ENCODE results near the gene PLAAT2. TPM values are rescaled to one million over a fixed set of nuclear protein-coding genes. Genes with fewer than 3 reads are reported as not detected.
"Not testable (repeated sequence)": the region's sequence is repeated elsewhere in the genome, so short reads cannot be mapped to it uniquely, and the experiment has no call there.

PLAAT2 gene
- total RNA-seq, 1 donor from 2014 or later, result 0.29 TPM

DNA sequence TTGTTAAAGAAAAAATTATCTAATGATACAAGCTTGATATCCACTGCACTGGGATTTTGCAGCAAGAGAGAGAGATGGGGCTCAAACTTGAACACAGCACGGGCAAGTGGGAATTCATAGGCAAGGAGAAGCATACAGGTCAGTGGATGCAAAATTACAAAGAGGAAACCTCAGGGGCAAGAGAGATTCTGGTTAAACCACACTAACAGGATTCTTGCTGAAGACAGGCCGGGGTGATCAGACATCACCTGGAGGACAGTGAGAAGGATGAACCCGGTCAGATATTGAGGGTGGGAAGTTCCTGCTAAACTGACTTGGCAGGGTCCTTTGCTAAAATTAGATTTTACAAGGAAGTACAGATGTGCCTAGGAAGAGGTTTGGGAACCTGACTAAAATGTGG lies 29.1 kb downstream of the PLAAT2 start:
- H3K4me3 ChIP-seq (ENCODE audit: low read depth, low read length), result no peak overlapping the region
- DNase-seq (ENCODE audit: low read depth), result no peak
- TF ChIP-seq CTCF (conservative IDR thresholded peaks at IDR 0.05; ENCODE audit: low read depth, low read length), result no peak

DNA sequence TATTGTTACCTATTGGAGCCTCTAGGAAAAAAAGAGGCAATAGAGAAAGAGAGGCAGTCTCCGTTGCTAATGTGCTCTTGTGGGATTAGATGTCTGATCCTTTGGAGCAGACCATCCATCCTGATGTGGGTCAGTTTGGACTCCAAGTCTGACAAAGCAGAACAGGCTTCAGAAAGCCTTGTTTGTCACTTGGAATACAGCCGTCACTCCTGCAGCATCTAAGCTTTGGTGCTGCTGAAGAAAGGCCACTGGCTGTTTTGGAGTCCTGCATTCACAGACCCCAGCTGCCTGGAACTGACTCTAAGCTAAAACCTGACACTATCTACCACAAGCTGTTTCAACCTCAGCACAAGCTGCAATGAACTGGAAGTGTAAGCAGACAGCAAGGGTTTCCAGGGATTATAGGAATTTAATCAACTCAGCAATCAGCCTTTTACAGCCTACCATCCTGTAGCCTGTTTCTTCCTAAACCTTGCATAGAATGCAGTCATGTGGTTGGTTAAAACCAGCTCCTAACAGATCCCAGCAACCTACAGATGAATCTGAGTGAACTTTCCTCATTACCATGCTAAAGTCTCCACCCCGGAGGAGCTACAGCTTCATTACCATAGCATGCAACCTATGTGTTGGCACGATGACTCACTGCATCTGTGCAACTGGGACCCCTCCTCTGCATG lies 30.2 kb downstream of the PLAAT2 start:
- no peak overlapping the region for H3K4me3 ChIP-seq (ENCODE audit: low read depth, low read length)
- no peak for TF ChIP-seq CTCF (conservative IDR thresholded peaks at IDR 0.05; ENCODE audit: low read depth, low read length)
- no peak for DNase-seq (ENCODE audit: low read depth)

GRCh38 chr11:63532117-63532516 lies 31.1 kb downstream of the PLAAT2 start:
- DNase-seq (ENCODE audit: low read depth), result no peak
- no peak for TF ChIP-seq CTCF (conservative IDR thresholded peaks at IDR 0.05; ENCODE audit: low read depth, low read length)
- H3K4me3 ChIP-seq (ENCODE audit: low read depth, low read length), result no peak overlapping the region

DNA sequence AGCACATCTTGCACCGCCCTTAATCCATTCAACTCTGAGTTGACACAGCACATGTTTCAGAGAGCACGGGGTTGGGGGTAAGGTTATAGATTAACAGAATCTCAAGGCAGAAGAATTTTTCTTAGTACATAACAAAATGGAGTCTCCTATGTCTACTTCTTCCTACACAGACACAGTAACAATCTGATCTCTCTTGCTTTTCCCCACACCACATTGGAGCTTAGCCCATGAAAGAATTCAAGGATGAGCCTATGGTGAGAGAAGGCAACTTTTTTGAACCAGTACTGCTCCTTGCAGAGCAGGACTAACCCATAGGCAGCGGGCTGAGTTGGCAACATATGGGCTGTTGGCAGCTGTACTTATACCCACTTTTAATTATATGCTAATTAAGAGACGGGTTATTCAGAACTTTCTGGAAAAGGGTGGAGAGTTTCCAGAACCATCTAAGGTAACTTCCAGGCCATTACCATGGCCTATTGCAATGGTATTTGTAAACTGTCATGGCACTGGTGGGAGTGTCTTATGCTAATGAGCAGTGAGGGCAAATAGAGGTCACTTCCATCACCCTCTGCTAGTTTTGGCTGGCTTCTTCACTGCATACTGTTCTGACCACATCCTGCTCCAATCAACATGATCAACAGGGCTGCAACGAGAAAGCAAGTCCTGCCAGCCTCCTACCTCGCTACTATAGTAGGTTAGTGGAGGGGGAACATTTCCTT lies 31.9 kb downstream of the PLAAT2 start:
- H3K4me3 ChIP-seq (ENCODE audit: low read depth, low read length), result not testable (repeated sequence)
- DNase-seq (ENCODE audit: low read depth), result peak; percentile 94

GRCh38 chr11:63530021-63530420 lies 33.2 kb downstream of the PLAAT2 start:
- TF ChIP-seq CTCF (conservative IDR thresholded peaks at IDR 0.05; ENCODE audit: low read depth, low read length), result no peak
- no peak overlapping the region for H3K4me3 ChIP-seq (ENCODE audit: low read depth, low read length)

DNA sequence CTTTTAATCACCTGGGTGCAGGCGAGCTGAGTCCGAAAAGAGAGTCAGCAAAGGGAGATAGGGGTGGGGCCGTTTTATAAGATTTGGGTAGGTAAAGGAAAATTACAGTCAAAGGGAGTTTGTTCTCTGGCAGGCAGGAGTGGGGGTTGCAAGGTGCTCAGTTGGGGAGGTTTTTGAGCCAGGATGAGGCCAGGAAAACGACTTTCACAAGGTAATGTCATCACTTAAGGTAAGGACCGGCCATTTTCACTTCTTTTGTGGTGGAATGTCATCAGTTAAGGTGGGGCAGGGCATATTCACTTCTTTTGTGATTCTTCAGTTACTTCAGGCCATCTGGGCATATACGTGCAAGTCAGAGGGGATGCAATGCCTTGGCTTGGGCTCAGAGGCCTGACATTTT lies 33.8 kb downstream of the PLAAT2 start:
- not testable (repeated sequence) for DNase-seq (ENCODE audit: low read depth); H3K4me3 ChIP-seq (ENCODE audit: low read depth, low read length)

More at GRCh38 chr11:63530021-63530420, 33.2 kb downstream of the PLAAT2 start:
- no peak for DNase-seq (ENCODE audit: low read depth)

DNA sequence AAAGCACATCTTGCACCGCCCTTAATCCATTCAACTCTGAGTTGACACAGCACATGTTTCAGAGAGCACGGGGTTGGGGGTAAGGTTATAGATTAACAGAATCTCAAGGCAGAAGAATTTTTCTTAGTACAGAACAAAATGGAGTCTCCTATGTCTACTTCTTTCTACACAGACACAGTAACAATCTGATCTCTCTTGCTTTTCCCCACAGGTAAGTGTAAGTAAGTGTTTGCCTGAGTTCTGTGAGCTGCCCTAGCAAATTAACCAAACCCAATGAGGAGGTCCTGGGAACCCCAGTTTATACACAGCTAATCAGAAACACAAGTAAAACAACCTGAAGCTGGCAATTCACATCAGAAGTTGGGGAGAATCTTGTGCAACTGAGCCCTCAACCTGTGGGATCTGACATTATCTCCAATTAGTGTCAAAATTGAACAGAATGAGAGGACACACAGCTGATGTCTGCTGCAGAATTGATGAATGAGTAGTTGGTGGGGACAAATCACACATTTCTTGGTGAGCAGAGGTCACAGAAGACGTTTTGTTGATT lies 34.4 kb downstream of the PLAAT2 start:
- not testable (repeated sequence) for H3K4me3 ChIP-seq (ENCODE audit: low read depth, low read length); DNase-seq (ENCODE audit: low read depth)

GRCh38 chr11:63528156-63528555 lies 35.0 kb downstream of the PLAAT2 start:
- H3K4me3 ChIP-seq (ENCODE audit: low read depth, low read length); DNase-seq (ENCODE audit: low read depth): not testable (repeated sequence)

DNA sequence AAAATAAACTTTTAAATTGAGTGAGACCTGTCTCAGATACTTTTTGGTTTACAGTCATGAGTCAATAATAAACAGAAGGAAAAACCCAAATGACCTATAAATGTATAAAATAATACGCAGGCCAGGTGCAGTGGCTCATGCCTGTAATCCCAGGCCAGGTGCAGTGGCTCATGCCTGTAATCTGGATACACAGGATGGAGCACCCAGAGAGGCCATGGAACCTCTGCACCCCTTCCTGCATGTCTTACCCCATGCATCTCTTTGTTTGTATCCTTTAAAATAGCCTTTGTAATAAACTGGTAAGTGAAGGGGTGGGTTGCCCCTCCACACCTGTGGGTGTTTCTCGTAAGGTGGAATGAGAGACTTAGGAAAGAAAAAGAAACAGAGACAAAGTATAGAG lies 35.5 kb downstream of the PLAAT2 start:
- no peak for DNase-seq (ENCODE audit: low read depth)
- no peak for TF ChIP-seq CTCF (conservative IDR thresholded peaks at IDR 0.05; ENCODE audit: low read depth, low read length)
- H3K4me3 ChIP-seq (ENCODE audit: low read depth, low read length), result peak overlapping the region; percentile 31

Measured in epithelial cell of proximal tubule (primary cell).